Activated CD8-positive, alpha-beta memory T cell treated with anti-CD3 and anti-CD28 coated beads for 48 hours (primary cell): ENCODE measurements around the gene RGS6.

ENCODE experiments used
- DNase-seq, 3 experiments: peaks; one replicate each; pipeline ENCODE4 v3.0.0-alpha.2; 2020; ENCODE audit warnings: low read depth in 2 of 3, low spot score in 2 of 3

RGS6 gene

GRCh38 chr14:72401101-72401625, 468.9 kb downstream of the RGS6 start:
- no peak for DNase-seq

GRCh38 chr14:72401632-72402376, 469.6 kb downstream of the RGS6 start:
- no peak for DNase-seq

GRCh38 chr14:72402377-72402772, 470.1 kb downstream of the RGS6 start:
- no peak for DNase-seq

GRCh38 chr14:72404106-72404774, 472.0 kb downstream of the RGS6 start:
- no peak for DNase-seq

- DNase-seq: no peak
Observed at GRCh38 chr14:72404998-72405397, 472.8 kb downstream of the RGS6 start.

- no peak for DNase-seq
Observed at GRCh38 chr14:72408020-72408419, 475.8 kb downstream of the RGS6 start.

GRCh38 chr14:72409047-72409446, 476.8 kb downstream of the RGS6 start:
- no peak for DNase-seq

GRCh38 chr14:72416081-72416849, 484.0 kb downstream of the RGS6 start:
- DNase-seq: no peak

- DNase-seq: no peak
Observed at GRCh38 chr14:72416892-72417291, 484.7 kb downstream of the RGS6 start.

- no peak for DNase-seq
Observed at GRCh38 chr14:72418806-72419205, 486.6 kb downstream of the RGS6 start.

- no peak for DNase-seq
Observed at GRCh38 chr14:72419226-72419775, 487.1 kb downstream of the RGS6 start.

- peak; percentile 42 to 90 (median 77) for DNase-seq
Observed at GRCh38 chr14:72420749-72421474, 488.7 kb downstream of the RGS6 start.

- no peak for DNase-seq
Observed at GRCh38 chr14:72423957-72424356, 491.7 kb downstream of the RGS6 start.

- DNase-seq: no peak
Observed at GRCh38 chr14:72430457-72430856, 498.2 kb downstream of the RGS6 start.

GRCh38 chr14:72432748-72433147, 500.5 kb downstream of the RGS6 start:
- DNase-seq: no peak

GRCh38 chr14:72433511-72433910, 501.3 kb downstream of the RGS6 start:
- DNase-seq: no peak

GRCh38 chr14:72434856-72435255, 502.6 kb downstream of the RGS6 start:
- DNase-seq: no peak

- no peak for DNase-seq
Observed at GRCh38 chr14:72439707-72440106, 507.5 kb downstream of the RGS6 start.

GRCh38 chr14:72443256-72443655, 511.0 kb downstream of the RGS6 start:
- DNase-seq: no peak

GRCh38 chr14:72443991-72444441, 511.8 kb downstream of the RGS6 start:
- DNase-seq: peak in 1 of 3 experiments; percentile 22

- DNase-seq: no peak
Observed at GRCh38 chr14:72444701-72445100, 512.5 kb downstream of the RGS6 start.
